ENCODE measurements around the gene TRAF4.
"Not testable (repeated sequence)": the region's sequence is repeated elsewhere in the genome, so short reads cannot be mapped to it uniquely, and the experiment has no call there.

TRAF4 gene

DNA sequence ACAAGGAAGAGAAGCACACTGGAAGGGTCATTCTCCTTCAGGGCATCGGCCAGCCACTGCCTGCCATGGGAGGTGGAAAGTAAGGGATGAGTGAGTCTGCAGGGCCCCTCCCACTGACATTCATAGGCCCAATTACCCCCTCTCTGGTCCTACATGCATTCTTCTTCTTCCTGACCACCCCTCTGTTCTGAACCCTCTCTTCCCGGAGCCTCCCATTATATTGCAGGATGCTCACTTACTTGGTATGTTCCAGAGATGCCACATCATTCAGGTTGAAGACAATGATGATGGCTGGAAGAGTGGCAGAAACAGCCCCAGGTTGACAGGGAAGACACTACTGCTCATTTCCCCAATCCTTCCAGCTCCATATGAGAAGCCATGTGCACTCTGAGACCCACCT lies 28.6 kb upstream of the TRAF4 start:
- no peak for DNase-seq

DNA sequence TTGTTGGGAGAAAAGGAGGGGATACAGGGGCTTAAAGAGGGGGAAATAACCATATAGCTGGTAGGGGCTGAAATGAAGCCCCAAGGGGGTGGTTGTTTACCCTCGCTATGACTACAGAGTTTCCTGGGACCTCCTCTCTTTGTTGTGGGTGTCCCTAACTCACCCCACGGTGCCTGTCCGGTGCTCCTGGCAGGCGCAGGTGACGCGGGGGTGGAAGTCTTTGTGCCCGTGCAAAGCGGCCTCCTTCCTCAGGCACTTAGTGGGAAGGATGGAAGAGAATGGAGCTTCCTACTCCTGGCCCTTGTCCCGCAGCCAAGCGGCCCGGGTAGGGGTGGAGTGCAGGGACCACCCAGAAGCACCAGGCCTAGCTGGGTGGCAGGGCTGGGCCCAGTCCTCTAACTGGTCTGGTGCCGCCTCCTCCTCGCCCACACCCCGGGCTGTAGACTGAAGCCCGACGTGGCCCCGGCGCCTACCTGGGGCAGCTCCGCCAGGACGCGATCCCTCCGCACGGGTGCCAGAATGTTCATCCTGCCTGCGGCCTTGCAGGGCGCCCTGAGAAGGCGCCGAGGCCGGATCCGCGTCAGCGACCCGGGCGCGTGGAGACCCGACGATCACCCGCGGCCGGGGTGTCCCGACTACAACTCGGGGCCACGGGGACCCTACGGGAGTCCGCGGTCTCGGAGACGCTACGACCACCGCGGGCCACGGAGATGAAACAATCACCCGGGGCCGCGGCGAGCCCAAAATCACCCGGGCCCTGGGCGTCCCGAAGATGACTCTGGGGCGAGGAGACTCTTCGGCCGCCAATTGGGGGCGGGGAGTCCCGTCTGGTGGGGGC lies 26.9 kb upstream of the TRAF4 start:
- no peak for DNase-seq

DNA sequence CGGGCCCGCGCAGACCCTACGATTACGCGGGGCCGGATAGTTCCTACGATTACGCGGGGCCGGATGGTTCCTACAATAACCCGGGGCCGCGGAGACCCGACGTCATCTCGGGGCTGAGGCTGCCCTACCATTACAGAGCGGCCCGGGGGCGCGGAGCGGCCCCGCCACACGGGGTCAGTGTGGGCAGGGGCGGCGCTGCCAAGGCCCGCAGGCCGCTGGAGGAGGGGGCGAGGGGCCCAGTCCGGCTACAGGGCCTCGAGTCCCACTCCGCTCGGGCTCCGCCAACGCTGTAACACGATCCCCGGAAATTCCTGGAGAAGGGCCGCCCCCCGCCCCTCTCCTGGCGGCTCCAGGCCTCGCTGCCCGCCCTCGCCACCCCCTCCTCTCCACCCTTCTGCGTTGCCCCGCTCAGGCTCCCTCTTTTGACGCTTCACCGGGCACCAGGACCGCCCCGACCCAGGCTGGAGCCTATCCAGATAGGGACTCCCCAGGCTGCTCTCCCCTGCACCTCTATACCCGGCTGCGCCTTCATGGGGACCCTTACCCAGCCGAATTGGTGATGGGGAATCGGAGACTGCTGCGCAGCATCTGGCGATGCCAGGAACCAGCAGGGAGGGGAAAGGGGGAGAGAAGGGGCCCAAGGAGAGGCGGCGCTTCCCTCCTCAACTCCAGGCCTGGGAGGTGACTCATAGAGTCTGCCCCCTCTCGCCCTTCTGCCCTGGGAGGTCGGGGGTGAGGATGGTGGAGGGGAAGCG lies 26.1 kb upstream of the TRAF4 start, which contains the start of gene RAB34:
Gene RAB34 (minus strand): TSS at position 291 of the 755 bp plus-strand sequence. CDS start 602 bp downstream, outside the sequence.
- peak; percentile 25 for DNase-seq

GRCh38 chr17:28718333-28719020 lies 25.3 kb upstream of the TRAF4 start:
- DNase-seq, result no peak

GRCh38 chr17:28719021-28719433 lies 24.8 kb upstream of the TRAF4 start:
- no peak for DNase-seq

DNA sequence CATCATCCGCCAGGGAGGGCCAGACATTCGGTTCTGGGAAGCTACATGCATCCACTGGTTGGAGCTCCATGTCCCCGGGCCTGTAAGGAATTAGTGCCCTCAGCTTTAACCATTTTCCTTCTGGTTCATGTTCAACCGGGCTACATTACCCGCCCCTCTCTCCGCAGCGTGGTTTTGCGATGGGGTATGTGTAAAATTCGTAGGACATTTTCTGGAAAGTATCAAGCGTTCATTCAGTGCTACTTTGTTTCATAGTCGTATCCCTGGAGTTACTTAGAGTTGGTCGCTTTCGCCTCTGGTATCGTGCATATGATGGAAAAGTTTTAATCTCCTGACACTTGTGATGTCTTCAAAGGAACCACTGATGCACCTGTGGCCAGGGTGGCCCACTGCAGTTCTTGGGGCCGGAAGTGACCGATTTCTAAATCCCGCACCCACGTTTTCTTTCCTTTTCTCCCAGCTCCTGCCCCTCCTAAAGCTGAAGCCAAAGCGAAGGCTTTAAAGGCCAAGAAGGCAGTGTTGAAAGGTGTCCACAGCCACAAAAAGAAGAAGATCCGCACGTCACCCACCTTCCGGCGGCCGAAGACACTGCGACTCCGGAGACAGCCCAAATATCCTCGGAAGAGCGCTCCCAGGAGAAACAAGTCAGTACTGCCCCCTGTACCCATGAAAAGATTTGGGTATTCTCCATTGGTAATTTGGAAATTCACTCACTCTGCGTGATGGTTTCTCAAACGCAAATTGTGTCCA lies 23.4 kb upstream of the TRAF4 start:
- peak; percentile 52 for DNase-seq

GRCh38 chr17:28720997-28721329 lies 22.8 kb upstream of the TRAF4 start:
- DNase-seq, result not testable (repeated sequence)

GRCh38 chr17:28722417-28723158 lies 21.2 kb upstream of the TRAF4 start:
- no peak for DNase-seq

- DNase-seq, result no peak
These were observed 20.5 kb upstream of the TRAF4 start for GRCh38 chr17:28723159-28723835.

DNA sequence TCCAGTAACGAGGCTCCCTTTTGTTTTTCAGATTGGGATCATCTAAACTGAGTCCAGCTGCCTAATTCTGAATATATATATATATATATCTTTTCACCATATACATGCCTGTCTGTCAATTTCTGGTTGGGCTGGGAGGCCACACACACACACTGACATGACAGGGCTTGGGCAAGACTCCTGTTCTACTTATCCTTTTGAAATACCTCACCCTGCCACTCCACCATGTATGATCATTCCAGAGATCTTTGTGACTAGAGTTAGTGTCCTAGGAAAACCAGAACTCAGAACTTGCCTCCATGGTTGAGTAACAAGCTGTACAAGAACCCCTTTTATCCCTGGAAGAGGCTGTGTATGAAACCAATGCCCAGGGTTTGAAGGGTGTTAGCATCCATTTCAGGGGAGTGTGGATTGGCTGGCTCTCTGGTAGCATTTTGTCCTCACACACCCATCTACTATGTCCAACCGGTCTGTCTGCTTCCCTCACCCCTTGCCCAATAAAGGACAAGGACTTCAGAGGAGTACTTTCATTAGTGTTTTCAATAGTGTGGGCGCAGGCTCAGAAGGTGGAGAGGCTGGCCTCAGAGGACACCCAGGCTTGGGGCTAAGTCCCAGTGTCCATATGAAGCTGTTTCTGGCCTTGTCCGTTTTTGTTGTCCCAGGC lies 19.8 kb upstream of the TRAF4 start:
- DNase-seq, result not testable (repeated sequence)

- DNase-seq, result no peak
These were observed 19.2 kb upstream of the TRAF4 start for GRCh38 chr17:28724500-28725165.

DNA sequence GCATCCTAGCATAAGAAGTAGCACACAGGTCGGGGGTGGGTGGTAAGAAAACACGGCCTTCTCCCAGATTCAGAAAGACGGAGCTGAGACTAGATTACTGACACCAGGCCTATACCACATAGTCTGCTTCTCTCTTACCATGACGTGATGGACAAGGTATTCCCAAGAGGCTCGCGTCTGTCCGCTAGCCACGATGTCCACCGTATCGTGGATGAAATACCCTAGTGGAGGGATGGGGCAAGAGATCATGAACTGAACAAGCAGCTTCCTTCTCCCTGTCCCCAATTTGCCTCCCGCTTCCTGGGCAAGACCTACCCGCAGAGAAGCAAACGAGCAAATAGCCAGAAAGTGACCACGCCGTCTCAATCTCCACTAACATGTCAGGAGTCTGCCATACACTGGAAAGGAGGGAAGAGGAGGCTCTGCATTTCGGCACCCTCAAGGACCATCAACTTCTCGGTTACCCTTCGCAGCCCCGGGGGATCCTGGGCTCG lies 18.6 kb upstream of the TRAF4 start:
- peak; percentile 34 for DNase-seq

- DNase-seq, result peak; percentile 72
These were observed 18.1 kb upstream of the TRAF4 start for GRCh38 chr17:28725660-28726225.

DNA sequence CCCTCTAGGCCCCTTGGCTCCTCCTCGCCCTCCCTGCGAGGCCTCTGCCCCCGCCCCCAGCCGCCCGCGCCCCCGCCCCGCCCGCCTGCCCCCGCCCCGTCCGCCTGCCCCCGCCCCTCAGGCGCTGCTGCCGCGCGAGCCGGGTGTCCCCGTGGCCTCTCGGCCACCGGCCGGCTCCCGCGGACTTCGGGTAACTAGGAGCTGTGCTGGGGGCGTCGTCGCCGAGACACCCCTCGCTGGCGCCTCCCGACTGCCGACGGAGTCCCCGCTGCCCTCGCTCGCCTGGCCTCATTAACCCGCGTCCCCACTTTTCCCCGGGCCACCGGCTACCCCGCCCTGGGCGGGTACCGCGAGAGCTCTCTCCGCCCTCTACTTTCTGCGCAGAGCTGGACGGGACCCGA lies 17.6 kb upstream of the TRAF4 start, which contains the start of gene TLCD1:
Gene TLCD1 (minus strand): TSS at position 8 of the 401 bp plus-strand sequence. CDS start 136 bp downstream, outside the sequence.
- peak; percentile 82 for DNase-seq

GRCh38 chr17:28726627-28727491 lies 17.0 kb upstream of the TRAF4 start:
- peak; percentile 91 for DNase-seq

- DNase-seq, result peak; percentile 97
These were observed 15.2 kb upstream of the TRAF4 start, which contains the start of gene NEK8 for GRCh38 chr17:28728364-28729200. Gene NEK8, plus strand, starts transcription at chr17:28728788. Its CDS starts 26 bp downstream, at chr17:28728814.

- DNase-seq, result no peak
These were observed 13.9 kb upstream of the TRAF4 start for GRCh38 chr17:28729950-28730330.
